ENCODE data around the gene GSDMA.

- no peak for TF ChIP-seq POLR2AphosphoS5 (IDR thresholded peaks at IDR 0.05; ENCODE audit: borderline replicate concordance, low read depth, low read length)
- no peak for TF ChIP-seq EZH2 (IDR thresholded peaks at IDR 0.05)
- TF ChIP-seq FOXP2 (optimal IDR thresholded peaks at IDR 0.05; ENCODE audit: control extremely low read depth, extremely low read length, insufficient read depth) = no peak
Observed at GRCh38 chr17:39955726-39956225, 7.0 kb upstream of the GSDMA start.
